GM12878 (cell line): ENCODE results near the gene ZNF146. TPM values are rescaled to one million over a fixed set of nuclear protein-coding genes. Genes with fewer than 3 reads are reported as not detected.
"Not testable (repeated sequence)": the region's sequence is repeated elsewhere in the genome, so short reads cannot be mapped to it uniquely, and the experiment has no call there.

Experiments used
- ATAC-seq: fragments of 200-7000 bp; cut with Tn5 transposase; 3 replicates; pipeline ENCODE4 v1.9.1; 2020; ENCODE audit warnings: mild to moderate bottlenecking, moderate library complexity
- BruUV-seq: library from RNA; stranded (reverse); fragments of 400-500 nt; replicated peaks from 2 replicates; lab custom pipeline; 2021; lab: Mats Ljungman, UMichigan
- CTCF ChIA-PET: fragments of 300-600 bp; sonication (Branson Sonifier 250); formaldehyde crosslinking; extraction: SDS; loops from one replicate; lab custom pipeline; 2021; ENCODE audit warnings: inconsistent platforms; lab: Yijun Ruan, JAX
- POLR2A ChIA-PET: fragments of 350-600 bp; formaldehyde crosslinking; extraction: SDS; loops from one replicate; lab custom pipeline; 2021; ENCODE audit warnings: inconsistent platforms; lab: Charles Lee
- RAD21 ChIA-PET: fragments of 300-600 bp; sonication (Branson Sonifier 250); formaldehyde crosslinking; loops from one replicate; lab custom pipeline; 2023; ENCODE audit warnings: antibody characterized with exemption; ENCODE audit not compliant: unreplicated experiment; lab: Charles Lee
- SMC1A ChIA-PET: fragments of 300-600 bp; sonication (Branson Sonifier 250); formaldehyde crosslinking; loops from one replicate; lab custom pipeline; 2023; ENCODE audit not compliant: unreplicated experiment, uncharacterized antibody; lab: Charles Lee
- DNase-seq: peaks from one replicate; pipeline ENCODE4 v3.0.0-alpha.2; 2011; ENCODE audit warnings: low read depth, low spot score
- FAIRE-seq: peaks from 3 replicates; lab custom pipeline; 2011; peaks lifted over from hg19 to GRCh38; lab: Jason Lieb, UNC
- H2AFZ ChIP-seq: 2 replicates; pipeline ENCODE4 v1.6.0; 2011; ENCODE audit warnings: low read depth, low read length, control low read depth; ENCODE audit not compliant: control insufficient read depth
- H3K27ac ChIP-seq: 2 replicates; pipeline ENCODE4 v1.5.1; 2011; ENCODE audit warnings: control low read depth; ENCODE audit not compliant: control insufficient read depth, insufficient read depth
- H3K27me3 ChIP-seq, 2 experiments: replicated peaks in 1 of 2; 2 replicates each; pipeline versions ENCODE4 v1.6.0 to v1.6.1; 2011; ENCODE audit warnings: low read length in 1 of 2; ENCODE audit not compliant: control insufficient read depth in 2 of 2, insufficient read depth in 2 of 2
- H3K36me3 ChIP-seq, 2 experiments: 2 replicates each; pipeline ENCODE4 v1.5.1; 2011; ENCODE audit warnings: low read length in 1 of 2; ENCODE audit not compliant: control insufficient read depth in 2 of 2, insufficient read depth in 2 of 2
- H3K4me1 ChIP-seq: 2 replicates; pipeline ENCODE4 v1.6.1; 2011; ENCODE audit warnings: mild to moderate bottlenecking, low read length, moderate library complexity, mixed read lengths; ENCODE audit not compliant: control insufficient read depth, insufficient read depth
- H3K4me2 ChIP-seq: 2 replicates; pipeline ENCODE4 v1.6.0; 2011; ENCODE audit warnings: control low read depth; ENCODE audit not compliant: control insufficient read depth, insufficient read depth
- H3K4me3 ChIP-seq: fragments of 200-600 bp; sonication (generic); 2 replicates; pipeline ENCODE4 v1.5.1; 2016
- H3K79me2 ChIP-seq: 2 replicates; pipeline ENCODE4 v1.6.0; 2011; ENCODE audit warnings: low read length; ENCODE audit not compliant: control insufficient read depth, insufficient read depth
- H3K9ac ChIP-seq: 2 replicates; pipeline ENCODE4 v1.8.0; 2011; ENCODE audit warnings: low read length, control low read depth, mixed read lengths; ENCODE audit not compliant: control insufficient read depth, insufficient read depth
- H3K9me3 ChIP-seq: replicated peaks from 3 replicates; pipeline ENCODE4 v1.5.1; 2011; ENCODE audit warnings: mild to moderate bottlenecking, low read length; ENCODE audit not compliant: control insufficient read depth, insufficient read depth
- H4K20me1 ChIP-seq: 2 replicates; pipeline ENCODE4 v1.6.0; 2011; ENCODE audit not compliant: control insufficient read depth, insufficient read depth
- ATF2 ChIP-seq: IDR thresholded peaks from 2 replicates; pipeline ENCODE4 v1.6.1; 2012; ENCODE audit warnings: low read length, inconsistent platforms
- BRCA1 ChIP-seq: IDR thresholded peaks from 2 replicates; pipeline ENCODE4 v1.6.1; 2011; ENCODE audit warnings: low read depth, low read length, improper control_type of control experiment
- CHD1 ChIP-seq: IDR thresholded peaks from 2 replicates; pipeline ENCODE4 v1.6.1; 2012; ENCODE audit warnings: low read depth, low read length, improper control_type of control experiment
- CREB1 ChIP-seq: IDR thresholded peaks from 2 replicates; pipeline ENCODE4 v1.6.1; 2012; ENCODE audit warnings: low read depth, mild to moderate bottlenecking, inconsistent platforms
- EED ChIP-seq: sonication (generic); IDR thresholded peaks from 2 replicates; pipeline ENCODE4 v1.6.1; 2016; ENCODE audit warnings: antibody characterized with exemption, low read depth
- ETV6 ChIP-seq, 2 experiments: fragments of 450-650 bp in 1 of 2; IDR thresholded peaks in 1 of 2; conservative IDR thresholded peaks in 1 of 2; 2 replicates each; pipeline ENCODE4 v1.6.1; 2014; ENCODE audit warnings: antibody characterized with exemption in 1 of 2, borderline replicate concordance in 1 of 2, low read depth in 1 of 2, mild to moderate bottlenecking in 1 of 2, moderate library complexity in 1 of 2
- JUND ChIP-seq: IDR thresholded peaks from 2 replicates; pipeline ENCODE4 v1.6.1; 2012; ENCODE audit warnings: low read depth, mild to moderate bottlenecking, low read length, improper control_type of control experiment, moderate library complexity
- NFXL1 ChIP-seq: fragments of 450-650 bp; IDR thresholded peaks from 2 replicates; pipeline ENCODE4 v1.6.1; 2017; ENCODE audit warnings: antibody characterized with exemption, mild to moderate bottlenecking, borderline replicate concordance
- NFYA ChIP-seq: IDR thresholded peaks from 2 replicates; pipeline ENCODE4 v1.6.1; 2011; ENCODE audit warnings: low read depth, mild to moderate bottlenecking, low read length, improper control_type of control experiment, borderline replicate concordance
- PAX5 ChIP-seq: IDR thresholded peaks from 2 replicates; pipeline ENCODE4 v1.6.1; 2011; ENCODE audit warnings: low read depth, low read length, borderline replicate concordance
- PAX8 ChIP-seq: fragments of 450-650 bp; IDR thresholded peaks from 2 replicates; pipeline ENCODE4 v1.6.1; 2017; ENCODE audit warnings: mild to moderate bottlenecking, moderate library complexity
- POLR2A ChIP-seq: IDR thresholded peaks from 2 replicates; pipeline ENCODE4 v1.6.1; 2011; ENCODE audit warnings: low read depth, mild to moderate bottlenecking, low read length
- RFX5 ChIP-seq: IDR thresholded peaks from 2 replicates; pipeline ENCODE4 v1.6.1; 2011; ENCODE audit warnings: low read depth, low read length, improper control_type of control experiment
- SPI1 ChIP-seq: IDR thresholded peaks from 2 replicates; pipeline ENCODE4 v1.6.1; 2011; ENCODE audit warnings: low read depth, mild to moderate bottlenecking, low read length, moderate library complexity, borderline replicate concordance; ENCODE audit not compliant: insufficient read depth
- SUZ12 ChIP-seq: fragments of 200-600 bp; sonication (generic); IDR thresholded peaks from one replicate; pipeline ENCODE4 v1.6.1; 2018; ENCODE audit warnings: antibody characterized with exemption, mild to moderate bottlenecking; ENCODE audit not compliant: unreplicated experiment
- WGBS: methylation state at CpG from one replicate; pipeline ENCODE4 v1.1.6; 2016; ENCODE audit warnings: low lambda C conversion rate; ENCODE audit not compliant: insufficient replicate concordance, insufficient coverage; ENCODE audit errors: missing lambda C conversion rate; 5-methylcytosine and 5-hydroxymethylcytosine counted together
- in situ Hi-C: fragments of 300-500 bp; cut with MboI; formaldehyde crosslinking; loops from 9 replicates; pipeline ENCODE4 v1.14.3; 2018; ENCODE audit warnings: mixed read lengths
- intact Hi-C: fragments of 100-400 bp; cut with micrococcal nuclease; formaldehyde crosslinking; loops from one replicate; pipeline ENCODE4 v1.14.2; 2022; ENCODE audit not compliant: unreplicated experiment
- polyA plus RNA-seq, 11 experiments: library from polyadenylated mRNA; depleted of rRNA in 4 of 11; unstranded in 6 of 11; stranded (reverse) in 5 of 11; fragments of >200 nt; fragmentation: Nextera tagmentation in 4 of 11; fragmentation: Illumina TruSeq in 1 of 11; extraction: Ambion mirVana in 4 of 11; extraction: Trizol in 1 of 11; gene quantifications; 1 replicate in 1 of 11; 2 replicates in 10 of 11; pipeline versions ENCODE4 v1.2.1 to v1.2.3, GENCODE V29; 2011 to 2016; ENCODE audit warnings: inconsistent platforms in 2 of 11, missing spikeins in 2 of 11, low read depth in 1 of 11
- total RNA-seq, 4 experiments: library from RNA; depleted of rRNA in 3 of 4; stranded (reverse); fragments of >200 nt in 3 of 4; fragmentation: Illumina TruSeq in 1 of 4; extraction: Trizol in 1 of 4; gene quantifications; 2 replicates each; pipeline versions ENCODE4 v1.2.1 to v1.2.3, GENCODE V29; 2013 to 2021
- TF ChIP-seq, protein P1 (sequence below): IDR thresholded peaks from 2 replicates; pipeline ENCODE4 v1.6.1; 2012; ENCODE audit warnings: mild to moderate bottlenecking, low read depth, low read length

ZNF146 gene
- total and polyA plus RNA-seq, 10 of the 15 experiments (the other 5 are each of a cell fraction or from before 2014, with no cell fraction given), result 20.0 to 115 (median 71.2) TPM

DNA sequence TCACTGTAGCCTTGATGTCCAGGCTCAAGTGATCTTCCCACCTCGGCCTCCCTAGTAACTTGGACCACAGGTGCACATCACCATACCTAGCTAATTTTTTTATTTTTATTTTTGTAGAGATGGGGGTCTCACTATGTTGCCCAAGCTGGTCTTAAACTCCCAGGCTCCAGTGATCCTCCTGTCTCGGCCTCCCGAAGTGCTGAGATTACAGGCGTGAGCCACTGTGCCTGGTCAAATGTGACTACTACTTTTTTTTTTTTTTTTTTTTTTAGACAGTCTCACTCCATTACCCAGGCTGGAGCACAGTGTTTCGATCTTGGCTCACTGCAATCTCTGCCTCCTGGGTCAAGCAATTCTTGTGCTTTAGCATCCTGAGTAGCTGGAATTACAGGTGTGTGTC lies 42.1 kb upstream of the ZNF146 start:
- in situ Hi-C loops, result loop anchor here (5.0 kb wide), 1 partner anchor 46 kb away; no protein-coding TSS in a partner anchor

DNA sequence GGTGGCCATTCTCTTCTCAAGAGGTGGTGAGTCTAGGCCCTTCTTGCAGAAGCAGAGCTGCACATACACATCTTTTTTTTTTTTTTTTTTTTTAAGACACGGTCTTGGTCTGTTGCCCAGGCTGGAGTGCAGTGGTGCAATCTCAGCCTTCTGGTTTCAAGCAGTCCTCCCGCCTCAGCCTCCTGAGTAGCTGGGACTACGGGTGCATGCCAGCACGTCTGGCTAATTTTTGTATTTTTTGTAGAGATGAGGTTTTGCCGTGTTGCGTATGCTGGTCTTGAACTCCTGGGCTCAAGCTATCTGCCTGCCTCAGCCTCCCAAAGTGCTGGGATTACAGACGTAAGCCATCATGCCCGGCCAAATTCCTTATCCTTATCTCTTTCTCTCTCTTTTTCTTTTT lies 41.1 kb upstream of the ZNF146 start:
- H3K4me1 ChIP-seq, H2AFZ ChIP-seq, DNase-seq, POLR2A ChIA-PET, intact Hi-C loops, H3K4me2 ChIP-seq, FAIRE-seq, BruUV-seq, H3K36me3 ChIP-seq, H3K9me3 ChIP-seq, H3K27me3 ChIP-seq, H4K20me1 ChIP-seq, ATAC-seq, H3K27ac ChIP-seq, H3K79me2 ChIP-seq, H3K9ac ChIP-seq, H3K4me3 ChIP-seq: not testable (repeated sequence)
- ChIA-PET SMC1A (interaction anchor here (0.9 to 3.0 kb wide), 2 partner anchors 37 to 46 kb away, joined by 3 to 16 read pairs; no protein-coding TSS in a partner anchor), CTCF (interaction anchor here (0.6 to 4.3 kb wide), 4 partner anchors 10 to 700 kb away, joined by 3 to 27 read pairs (median 3); no protein-coding TSS in a partner anchor), RAD21 (interaction anchor here (0.7 to 0.9 kb wide), 2 partner anchors 46 to 113 kb away, joined by 4 read pairs; no protein-coding TSS in a partner anchor)
- 88% methylated on average over 7 of the region's 8 CpGs for WGBS
- in situ Hi-C loops, result loop anchor here (5.0 kb wide), 1 partner anchor 47 kb away; no protein-coding TSS in a partner anchor

More for the DNA sequence above, 42.1 kb upstream of the ZNF146 start:
- Histone ChIP-seq H3K4me1 (no peaks in the 10 kb centered on the region), H4K20me1 (no peaks in the 10 kb centered on the region), H3K79me2 (no peaks in the 10 kb centered on the region), H3K36me3 (no peaks in the 10 kb centered on the region), H3K27ac (no peak overlapping the region), H2AFZ (no peak overlapping the region), H3K9me3 (no peaks in the 10 kb centered on the region), H3K9ac (no peak overlapping the region), H3K4me2 (no peak overlapping the region), H3K4me3 (no peak overlapping the region), H3K27me3 (no peaks in the 10 kb centered on the region)
- CTCF ChIA-PET, result interaction anchor here (1.3 to 4.3 kb wide), 2 partner anchors 9 to 44 kb away, joined by 3 to 27 read pairs; no protein-coding TSS in a partner anchor
- no peak for ATAC-seq
- RAD21 ChIA-PET, result interaction anchor here (0.9 kb wide), 1 partner anchor 112 kb away, joined by 4 read pairs; no protein-coding TSS in a partner anchor
- no peak for FAIRE-seq
- BruUV-seq, result no TSS peak
- no peak for TF ChIP-seq PAX5
- TF ChIP-seq PAX8, result no peak
- no peak for TF ChIP-seq JUND
- TF ChIP-seq ATF2, result no peak
- TF ChIP-seq BRCA1, result no peak
- no peak for TF ChIP-seq EED
- TF ChIP-seq SUZ12, result no peak
- TF ChIP-seq ETV6 (conservative IDR thresholded peaks at IDR 0.05 in 1 of 2, IDR thresholded peaks at IDR 0.05 in 1 of 2; ENCODE audit: borderline replicate concordance in 1 of 2, low read depth in 1 of 2), result no peak
- TF ChIP-seq CHD1, result no peak
- no peak for TF ChIP-seq NFYA
- TF ChIP-seq, protein P1, sequence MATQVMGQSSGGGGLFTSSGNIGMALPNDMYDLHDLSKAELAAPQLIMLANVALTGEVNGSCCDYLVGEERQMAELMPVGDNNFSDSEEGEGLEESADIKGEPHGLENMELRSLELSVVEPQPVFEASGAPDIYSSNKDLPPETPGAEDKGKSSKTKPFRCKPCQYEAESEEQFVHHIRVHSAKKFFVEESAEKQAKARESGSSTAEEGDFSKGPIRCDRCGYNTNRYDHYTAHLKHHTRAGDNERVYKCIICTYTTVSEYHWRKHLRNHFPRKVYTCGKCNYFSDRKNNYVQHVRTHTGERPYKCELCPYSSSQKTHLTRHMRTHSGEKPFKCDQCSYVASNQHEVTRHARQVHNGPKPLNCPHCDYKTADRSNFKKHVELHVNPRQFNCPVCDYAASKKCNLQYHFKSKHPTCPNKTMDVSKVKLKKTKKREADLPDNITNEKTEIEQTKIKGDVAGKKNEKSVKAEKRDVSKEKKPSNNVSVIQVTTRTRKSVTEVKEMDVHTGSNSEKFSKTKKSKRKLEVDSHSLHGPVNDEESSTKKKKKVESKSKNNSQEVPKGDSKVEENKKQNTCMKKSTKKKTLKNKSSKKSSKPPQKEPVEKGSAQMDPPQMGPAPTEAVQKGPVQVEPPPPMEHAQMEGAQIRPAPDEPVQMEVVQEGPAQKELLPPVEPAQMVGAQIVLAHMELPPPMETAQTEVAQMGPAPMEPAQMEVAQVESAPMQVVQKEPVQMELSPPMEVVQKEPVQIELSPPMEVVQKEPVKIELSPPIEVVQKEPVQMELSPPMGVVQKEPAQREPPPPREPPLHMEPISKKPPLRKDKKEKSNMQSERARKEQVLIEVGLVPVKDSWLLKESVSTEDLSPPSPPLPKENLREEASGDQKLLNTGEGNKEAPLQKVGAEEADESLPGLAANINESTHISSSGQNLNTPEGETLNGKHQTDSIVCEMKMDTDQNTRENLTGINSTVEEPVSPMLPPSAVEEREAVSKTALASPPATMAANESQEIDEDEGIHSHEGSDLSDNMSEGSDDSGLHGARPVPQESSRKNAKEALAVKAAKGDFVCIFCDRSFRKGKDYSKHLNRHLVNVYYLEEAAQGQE, result no peak
- no peak for TF ChIP-seq NFXL1
- TF ChIP-seq POLR2A, result no peak
- TF ChIP-seq RFX5, result no peak
- no peak for TF ChIP-seq SPI1
- no peak for TF ChIP-seq CREB1
- intact Hi-C loops, result no loop called here
- SMC1A ChIA-PET, result interaction anchor here (0.6 to 3.0 kb wide), 2 partner anchors 45 to 397 kb away, joined by 3 to 16 read pairs; no protein-coding TSS in a partner anchor
- WGBS, result 75% methylated on average over 5 of the region's 5 CpGs
- DNase-seq, result no peak
- POLR2A ChIA-PET, result no interaction called here
